Measurements from ENCODE around the gene PANK3. TPM values are rescaled to one million over a fixed set of nuclear protein-coding genes. Genes with fewer than 3 reads are reported as not detected.

Gene PANK3
- total and polyA plus RNA-seq, 10 of the 15 experiments (the other 5 are each of a cell fraction or from before 2014, with no cell fraction given), result 4.7 to 43.7 (median 23.9) TPM

DNA sequence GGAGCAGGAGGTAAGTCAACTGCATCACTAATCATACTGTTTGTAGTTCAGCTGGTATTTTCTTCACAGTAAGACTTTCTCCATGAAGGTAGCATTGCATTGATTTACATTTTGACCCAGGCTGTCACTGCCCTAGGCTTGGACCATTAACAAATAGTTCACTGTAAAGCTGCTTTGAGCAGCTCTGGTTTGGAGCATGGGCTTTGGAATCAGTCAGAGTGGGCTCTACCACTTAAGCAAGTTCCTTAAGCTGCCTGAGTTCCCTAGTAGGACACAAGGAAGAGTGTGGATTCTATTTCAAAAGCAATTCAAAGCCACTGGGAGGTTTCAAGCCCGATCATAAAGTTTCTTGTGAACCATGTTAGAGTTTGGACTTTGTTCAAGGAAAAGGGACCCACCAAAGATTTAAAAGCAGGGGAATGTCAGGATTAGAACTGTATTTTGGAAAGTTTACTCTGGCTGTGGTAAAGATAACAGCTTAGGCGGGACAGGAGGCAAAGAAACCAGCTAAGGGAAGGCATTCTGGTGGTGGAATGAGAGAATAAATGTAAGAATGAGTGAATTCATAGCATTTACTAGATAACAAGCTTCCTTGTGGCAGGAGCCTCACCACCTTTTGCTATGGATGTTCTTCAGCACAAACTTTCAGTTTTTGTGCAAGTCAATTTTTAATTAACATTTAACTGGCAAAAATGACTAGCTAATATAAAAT lies 12.3 kb upstream of the PANK3 start (continued):
- TF ChIP-seq IRF5 (IDR thresholded peaks at IDR 0.05; ENCODE audit: borderline replicate concordance), result no peak

GRCh38 chr5:168590666-168591065 lies 11.5 kb upstream of the PANK3 start:
- ChIA-PET CTCF (interaction anchor here (1.3 kb wide), 1 partner anchor 11 kb away, joined by 3 read pairs; no protein-coding TSS in a partner anchor), RAD21 (ENCODE audit: unreplicated experiment) (interaction anchor here (1.9 kb wide), 1 partner anchor 11 kb away, joined by 5 read pairs; the partner anchor contains the start of gene PANK3), POLR2A (interaction anchor here (0.6 kb wide), 1 partner anchor 13 kb away, joined by 3 read pairs; no protein-coding TSS in a partner anchor), SMC1A (ENCODE audit: uncharacterized antibody, unreplicated experiment) (interaction anchor here (0.9 kb wide), 1 partner anchor 11 kb away, joined by 3 read pairs; no protein-coding TSS in a partner anchor)
- no peak overlapping the region for H3K9ac ChIP-seq (ENCODE audit: control insufficient read depth, insufficient read depth, low read length)
- H3K36me3 ChIP-seq (ENCODE audit: control insufficient read depth in 2 of 2, insufficient read depth in 2 of 2, low read length in 1 of 2), result no peaks in the 10 kb centered on the region
- H3K4me1 ChIP-seq (ENCODE audit: control insufficient read depth, insufficient read depth, low read length), result peaks cover 6% of the 10 kb centered on the region
- 96% methylated on average over 3 of the region's 3 CpGs for WGBS (ENCODE audit: insufficient coverage, insufficient replicate concordance, low lambda C conversion rate, missing lambda C conversion rate)
- no peak overlapping the region for H3K4me2 ChIP-seq (ENCODE audit: control insufficient read depth, insufficient read depth)
- H3K27me3 ChIP-seq (replicated peaks in 1 of 2; ENCODE audit: control insufficient read depth in 2 of 2, insufficient read depth in 2 of 2, low read length in 1 of 2), result no peaks in the 10 kb centered on the region
- no peak overlapping the region for H3K27ac ChIP-seq (ENCODE audit: control insufficient read depth, insufficient read depth)
- H2AFZ ChIP-seq (ENCODE audit: control insufficient read depth, low read depth, low read length), result no peak overlapping the region
- DNase-seq (ENCODE audit: low read depth, low spot score) (no peak), FAIRE-seq (no peak), ATAC-seq (no peak)
- no peaks in the 10 kb centered on the region for H3K9me3 ChIP-seq (replicated peaks; ENCODE audit: control insufficient read depth, insufficient read depth, low read length)
- intact Hi-C loops (cut with micrococcal nuclease; ENCODE audit: unreplicated experiment), result no loop called here
- no TSS peak for BruUV-seq (replicated peaks)
- H4K20me1 ChIP-seq (ENCODE audit: control insufficient read depth, insufficient read depth), result no peaks in the 10 kb centered on the region
- no peaks in the 10 kb centered on the region for H3K79me2 ChIP-seq (ENCODE audit: control insufficient read depth, insufficient read depth, low read length)
- in situ Hi-C loops (cut with MboI), result no loop called here
- TF ChIP-seq GATAD2B (conservative IDR thresholded peaks at IDR 0.05; ENCODE audit: low read depth) (no peak), NBN (IDR thresholded peaks at IDR 0.05) (no peak), TARDBP (IDR thresholded peaks at IDR 0.05; ENCODE audit: borderline replicate concordance) (no peak), KAT2A (conservative IDR thresholded peaks at IDR 0.05; ENCODE audit: control insufficient read depth, low read depth, low read length) (no peak), RB1 (IDR thresholded peaks at IDR 0.05; ENCODE audit: borderline replicate concordance) (no peak), POU2F2 (IDR thresholded peaks at IDR 0.05; ENCODE audit: borderline replicate concordance, low read depth, low read length) (no peak), NFIC (IDR thresholded peaks at IDR 0.05; ENCODE audit: low read depth, low read length) (no peak), BACH1 (IDR thresholded peaks at IDR 0.05; ENCODE audit: borderline replicate concordance) (no peak), RELA (IDR thresholded peaks at IDR 0.05; ENCODE audit: borderline replicate concordance, partially characterized antibody) (no peak), SUZ12 (IDR thresholded peaks at IDR 0.05; ENCODE audit: unreplicated experiment) (no peak), RFX5 (IDR thresholded peaks at IDR 0.05; ENCODE audit: low read depth, low read length) (no peak)
- TF ChIP-seq, protein P1, sequence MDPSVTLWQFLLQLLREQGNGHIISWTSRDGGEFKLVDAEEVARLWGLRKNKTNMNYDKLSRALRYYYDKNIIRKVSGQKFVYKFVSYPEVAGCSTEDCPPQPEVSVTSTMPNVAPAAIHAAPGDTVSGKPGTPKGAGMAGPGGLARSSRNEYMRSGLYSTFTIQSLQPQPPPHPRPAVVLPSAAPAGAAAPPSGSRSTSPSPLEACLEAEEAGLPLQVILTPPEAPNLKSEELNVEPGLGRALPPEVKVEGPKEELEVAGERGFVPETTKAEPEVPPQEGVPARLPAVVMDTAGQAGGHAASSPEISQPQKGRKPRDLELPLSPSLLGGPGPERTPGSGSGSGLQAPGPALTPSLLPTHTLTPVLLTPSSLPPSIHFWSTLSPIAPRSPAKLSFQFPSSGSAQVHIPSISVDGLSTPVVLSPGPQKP (IDR thresholded peaks at IDR 0.05; ENCODE audit: low read depth, low read length), result no peak
- TF ChIP-seq, protein P2, sequence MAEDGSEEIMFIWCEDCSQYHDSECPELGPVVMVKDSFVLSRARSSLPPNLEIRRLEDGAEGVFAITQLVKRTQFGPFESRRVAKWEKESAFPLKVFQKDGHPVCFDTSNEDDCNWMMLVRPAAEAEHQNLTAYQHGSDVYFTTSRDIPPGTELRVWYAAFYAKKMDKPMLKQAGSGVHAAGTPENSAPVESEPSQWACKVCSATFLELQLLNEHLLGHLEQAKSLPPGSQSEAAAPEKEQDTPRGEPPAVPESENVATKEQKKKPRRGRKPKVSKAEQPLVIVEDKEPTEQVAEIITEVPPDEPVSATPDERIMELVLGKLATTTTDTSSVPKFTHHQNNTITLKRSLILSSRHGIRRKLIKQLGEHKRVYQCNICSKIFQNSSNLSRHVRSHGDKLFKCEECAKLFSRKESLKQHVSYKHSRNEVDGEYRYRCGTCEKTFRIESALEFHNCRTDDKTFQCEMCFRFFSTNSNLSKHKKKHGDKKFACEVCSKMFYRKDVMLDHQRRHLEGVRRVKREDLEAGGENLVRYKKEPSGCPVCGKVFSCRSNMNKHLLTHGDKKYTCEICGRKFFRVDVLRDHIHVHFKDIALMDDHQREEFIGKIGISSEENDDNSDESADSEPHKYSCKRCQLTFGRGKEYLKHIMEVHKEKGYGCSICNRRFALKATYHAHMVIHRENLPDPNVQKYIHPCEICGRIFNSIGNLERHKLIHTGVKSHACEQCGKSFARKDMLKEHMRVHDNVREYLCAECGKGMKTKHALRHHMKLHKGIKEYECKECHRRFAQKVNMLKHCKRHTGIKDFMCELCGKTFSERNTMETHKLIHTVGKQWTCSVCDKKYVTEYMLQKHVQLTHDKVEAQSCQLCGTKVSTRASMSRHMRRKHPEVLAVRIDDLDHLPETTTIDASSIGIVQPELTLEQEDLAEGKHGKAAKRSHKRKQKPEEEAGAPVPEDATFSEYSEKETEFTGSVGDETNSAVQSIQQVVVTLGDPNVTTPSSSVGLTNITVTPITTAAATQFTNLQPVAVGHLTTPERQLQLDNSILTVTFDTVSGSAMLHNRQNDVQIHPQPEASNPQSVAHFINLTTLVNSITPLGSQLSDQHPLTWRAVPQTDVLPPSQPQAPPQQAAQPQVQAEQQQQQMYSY (CRISPR knock-in tag; IDR thresholded peaks at IDR 0.05), result no peak
- H3K4me3 ChIP-seq, result no peak overlapping the region
